Inferior parietal cortex (tissue), 1 donor: Measurements from ENCODE around the gene PTPRG.

Experiments used
- DNase-seq: peaks from one replicate; pipeline ENCODE4 v3.0.0-alpha.2; 2016; ENCODE audit errors: extremely low spot score

The PTPRG gene

GRCh38 chr3:61826161-61826560 lies 264.8 kb downstream of the PTPRG start:
- DNase-seq: no peak

- no peak for DNase-seq
Measured at GRCh38 chr3:61828184-61828874, 267.0 kb downstream of the PTPRG start.

GRCh38 chr3:61828880-61829721 lies 267.7 kb downstream of the PTPRG start:
- DNase-seq: no peak

GRCh38 chr3:61829722-61830350 lies 268.5 kb downstream of the PTPRG start:
- DNase-seq: no peak

- DNase-seq: no peak
Measured at GRCh38 chr3:61831973-61832372, 270.6 kb downstream of the PTPRG start.

GRCh38 chr3:61832375-61833229 lies 271.2 kb downstream of the PTPRG start:
- DNase-seq: no peak

- DNase-seq: no peak
Measured at GRCh38 chr3:61839256-61839655, 277.9 kb downstream of the PTPRG start.

GRCh38 chr3:61841111-61841845 lies 279.9 kb downstream of the PTPRG start:
- DNase-seq: no peak

- DNase-seq: no peak
Measured at GRCh38 chr3:61841988-61842387, 280.6 kb downstream of the PTPRG start.

- no peak for DNase-seq
Measured at GRCh38 chr3:61844346-61844745, 283.0 kb downstream of the PTPRG start.

- DNase-seq: no peak
Measured at GRCh38 chr3:61846488-61846887, 285.1 kb downstream of the PTPRG start.

GRCh38 chr3:61847784-61848462 lies 286.6 kb downstream of the PTPRG start:
- peak; percentile 67 for DNase-seq

- DNase-seq: no peak
Measured at GRCh38 chr3:61848885-61849284, 287.5 kb downstream of the PTPRG start.

GRCh38 chr3:61853912-61854311 lies 292.5 kb downstream of the PTPRG start:
- no peak for DNase-seq

- DNase-seq: no peak
Measured at GRCh38 chr3:61855211-61855610, 293.8 kb downstream of the PTPRG start.

GRCh38 chr3:61857297-61857696 lies 295.9 kb downstream of the PTPRG start:
- no peak for DNase-seq

- no peak for DNase-seq
Measured at GRCh38 chr3:61858054-61858453, 296.7 kb downstream of the PTPRG start.

GRCh38 chr3:61861410-61861809 lies 300.0 kb downstream of the PTPRG start:
- no peak for DNase-seq

GRCh38 chr3:61862614-61863289 lies 301.4 kb downstream of the PTPRG start:
- no peak for DNase-seq

GRCh38 chr3:61863579-61863978 lies 302.2 kb downstream of the PTPRG start:
- no peak for DNase-seq
